HUES48 (cell line): ENCODE measurements around the gene OSGIN1.

Experiments used
- H3K27ac ChIP-seq: one replicate; pipeline ENCODE4 v1.7.0; 2013; ENCODE audit warnings: low read depth, low read length, inconsistent platforms
- H3K27me3 ChIP-seq: 2 replicates; pipeline ENCODE4 v1.6.1; 2013; ENCODE audit warnings: mild to moderate bottlenecking, low read length; ENCODE audit not compliant: control insufficient read depth, insufficient read depth
- H3K36me3 ChIP-seq: 2 replicates; pipeline ENCODE4 v1.6.1; 2013; ENCODE audit warnings: low read length; ENCODE audit not compliant: control insufficient read depth, insufficient read depth
- H3K4me1 ChIP-seq: 2 replicates; pipeline ENCODE4 v1.6.1; 2013; ENCODE audit warnings: mild to moderate bottlenecking, low read length; ENCODE audit not compliant: control insufficient read depth, insufficient read depth
- H3K4me3 ChIP-seq: 2 replicates; pipeline ENCODE4 v1.5.1; 2013; ENCODE audit warnings: mild to moderate bottlenecking, low read depth, low read length
- H3K9ac ChIP-seq: 2 replicates; pipeline ENCODE4 v1.6.1; 2013; ENCODE audit warnings: mild to moderate bottlenecking, low read depth, low read length, moderate library complexity
- H3K9me3 ChIP-seq: 2 replicates; pipeline ENCODE4 v1.6.1; 2013; ENCODE audit warnings: low read length; ENCODE audit not compliant: control insufficient read depth, insufficient read depth

OSGIN1 gene, protein sequence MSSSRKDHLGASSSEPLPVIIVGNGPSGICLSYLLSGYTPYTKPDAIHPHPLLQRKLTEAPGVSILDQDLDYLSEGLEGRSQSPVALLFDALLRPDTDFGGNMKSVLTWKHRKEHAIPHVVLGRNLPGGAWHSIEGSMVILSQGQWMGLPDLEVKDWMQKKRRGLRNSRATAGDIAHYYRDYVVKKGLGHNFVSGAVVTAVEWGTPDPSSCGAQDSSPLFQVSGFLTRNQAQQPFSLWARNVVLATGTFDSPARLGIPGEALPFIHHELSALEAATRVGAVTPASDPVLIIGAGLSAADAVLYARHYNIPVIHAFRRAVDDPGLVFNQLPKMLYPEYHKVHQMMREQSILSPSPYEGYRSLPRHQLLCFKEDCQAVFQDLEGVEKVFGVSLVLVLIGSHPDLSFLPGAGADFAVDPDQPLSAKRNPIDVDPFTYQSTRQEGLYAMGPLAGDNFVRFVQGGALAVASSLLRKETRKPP

DNA sequence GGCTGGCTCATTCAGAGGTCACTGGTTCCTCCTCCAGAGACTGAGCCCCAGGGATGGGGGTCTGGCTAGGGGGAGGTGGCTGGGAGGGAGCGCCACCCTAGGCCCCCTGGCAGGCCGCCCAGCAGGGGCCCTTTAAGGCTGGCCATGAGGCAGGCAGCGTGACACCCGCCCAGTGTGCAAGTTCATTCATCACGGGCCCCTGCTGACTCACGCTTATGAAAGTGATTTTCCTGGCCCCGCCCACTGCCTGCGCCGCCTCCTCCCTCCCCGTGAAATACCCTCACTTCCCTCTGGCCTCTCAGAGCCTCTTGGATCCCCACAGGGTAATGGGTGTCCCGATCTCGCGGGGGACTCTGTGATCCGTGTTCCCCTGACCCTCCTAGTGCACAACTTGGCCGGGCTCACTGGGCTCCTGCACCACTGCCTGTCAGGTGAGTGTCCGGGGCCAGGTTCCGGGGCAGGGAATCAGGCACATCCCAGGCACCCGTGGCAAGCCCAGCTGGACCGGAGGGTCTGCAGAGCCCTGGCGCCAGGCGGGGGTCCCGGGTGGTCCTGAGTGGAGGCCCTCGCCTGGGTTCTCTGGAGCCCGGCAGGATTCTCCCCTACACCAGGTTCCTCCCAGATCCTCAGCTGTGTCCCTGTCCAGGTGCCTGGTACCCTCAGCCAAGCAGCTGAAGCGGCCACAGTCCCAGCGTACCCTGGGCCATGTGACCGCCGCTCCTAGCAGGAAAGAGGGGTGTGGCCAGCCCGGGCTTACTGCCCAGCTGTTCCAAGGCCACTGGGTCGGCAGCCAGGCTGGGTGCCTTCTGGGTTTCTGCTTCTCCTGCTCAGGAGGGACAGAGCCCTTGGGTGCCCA lies at the start of gene OSGIN1:
Gene OSGIN1 (plus strand): TSS at position 301 of the 856 bp plus-strand sequence. CDS start 4,432 bp downstream, outside the sequence.
- H3K27me3 ChIP-seq, result no peaks in the 10 kb centered on the region
- H3K27ac ChIP-seq, result no peak within 1 kb of the TSS
- H3K36me3 ChIP-seq, result no peaks in the 10 kb centered on the region
- H3K4me3 ChIP-seq, result peak within 1 kb of the TSS; percentile 57
- no peaks in the 10 kb centered on the region for H3K9me3 ChIP-seq
- H3K4me1 ChIP-seq, result peaks cover 9% of the 10 kb centered on the region
- H3K9ac ChIP-seq, result no peak within 1 kb of the TSS

DNA sequence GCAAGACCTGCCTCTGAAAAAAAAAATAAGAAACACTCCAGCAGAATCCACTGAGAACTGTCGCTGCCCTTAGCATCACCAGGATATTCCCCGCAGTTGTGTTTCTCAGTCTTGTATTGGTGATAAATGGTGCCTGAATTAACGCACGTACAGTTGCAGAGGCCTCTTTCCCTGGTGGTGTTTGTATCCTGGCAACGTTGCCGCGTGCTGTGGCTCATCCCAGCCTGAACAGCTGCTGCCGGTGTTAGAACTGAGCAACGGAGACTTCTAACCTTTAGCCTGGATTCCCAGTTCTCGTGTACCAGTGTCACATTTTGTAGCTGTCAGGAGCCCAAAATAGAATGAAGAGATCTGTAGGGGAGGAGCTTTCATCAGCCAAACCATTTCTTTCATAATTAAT lies 49.3 kb upstream of the OSGIN1 start:
- Histone ChIP-seq H3K36me3 (peaks cover 13% of the 10 kb centered on the region; the same call in 1 of the 2 replicates), H3K4me1 (peaks cover 17% of the 10 kb centered on the region), H3K9ac (no peak overlapping the region), H3K4me3 (no peak overlapping the region), H3K9me3 (no peaks in the 10 kb centered on the region), H3K27ac (no peak overlapping the region), H3K27me3 (peaks cover 4% of the 10 kb centered on the region; the same call in 1 of the 2 replicates)

DNA sequence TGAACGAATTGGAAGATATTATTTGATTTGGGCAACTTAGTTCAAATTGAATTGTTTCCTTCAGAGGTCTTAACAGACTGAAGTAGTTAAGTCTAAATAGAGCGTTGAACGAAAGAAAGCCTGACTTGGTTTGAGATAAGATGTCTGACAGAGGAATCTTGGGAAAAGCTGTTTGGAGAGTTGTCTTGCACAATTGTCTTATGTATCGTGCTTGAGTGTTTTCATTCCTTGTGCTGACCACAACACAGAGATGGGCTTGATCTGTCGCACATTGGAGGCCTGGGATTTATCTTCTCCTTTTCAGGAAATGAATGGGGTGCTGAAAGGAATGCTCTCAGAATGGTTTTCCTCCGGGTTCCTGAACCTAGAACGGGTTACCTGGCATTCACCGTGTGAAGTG lies 46.4 kb upstream of the OSGIN1 start:
- no peak overlapping the region for H3K27ac ChIP-seq
- no peak overlapping the region for H3K9ac ChIP-seq
- peaks cover 10% of the 10 kb centered on the region for H3K4me1 ChIP-seq
- no peak overlapping the region for H3K4me3 ChIP-seq
- no peaks in the 10 kb centered on the region for H3K27me3 ChIP-seq
- H3K36me3 ChIP-seq, result peaks cover 29% of the 10 kb centered on the region
- no peaks in the 10 kb centered on the region for H3K9me3 ChIP-seq

DNA sequence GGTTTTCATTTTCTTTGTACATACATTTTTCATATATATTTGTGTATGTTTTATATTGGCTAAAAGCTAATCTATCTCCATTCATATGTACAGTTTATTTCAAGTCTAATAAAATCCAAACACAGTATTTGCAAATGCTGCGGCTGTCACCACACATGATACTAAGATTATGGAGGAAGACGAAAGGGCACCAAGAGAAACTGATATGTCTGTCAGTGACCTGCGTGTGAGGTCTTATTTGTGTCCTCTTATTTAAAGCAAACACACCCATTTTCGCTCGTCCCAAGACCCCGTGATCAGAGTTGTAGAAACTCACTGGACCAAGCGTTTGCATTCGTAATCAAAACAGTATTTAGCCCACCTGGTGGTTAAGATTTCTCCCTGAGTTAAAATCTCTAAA lies 45.9 kb upstream of the OSGIN1 start:
- Histone ChIP-seq H3K4me3 (no peak overlapping the region), H3K36me3 (peaks cover 34% of the 10 kb centered on the region)

DNA sequence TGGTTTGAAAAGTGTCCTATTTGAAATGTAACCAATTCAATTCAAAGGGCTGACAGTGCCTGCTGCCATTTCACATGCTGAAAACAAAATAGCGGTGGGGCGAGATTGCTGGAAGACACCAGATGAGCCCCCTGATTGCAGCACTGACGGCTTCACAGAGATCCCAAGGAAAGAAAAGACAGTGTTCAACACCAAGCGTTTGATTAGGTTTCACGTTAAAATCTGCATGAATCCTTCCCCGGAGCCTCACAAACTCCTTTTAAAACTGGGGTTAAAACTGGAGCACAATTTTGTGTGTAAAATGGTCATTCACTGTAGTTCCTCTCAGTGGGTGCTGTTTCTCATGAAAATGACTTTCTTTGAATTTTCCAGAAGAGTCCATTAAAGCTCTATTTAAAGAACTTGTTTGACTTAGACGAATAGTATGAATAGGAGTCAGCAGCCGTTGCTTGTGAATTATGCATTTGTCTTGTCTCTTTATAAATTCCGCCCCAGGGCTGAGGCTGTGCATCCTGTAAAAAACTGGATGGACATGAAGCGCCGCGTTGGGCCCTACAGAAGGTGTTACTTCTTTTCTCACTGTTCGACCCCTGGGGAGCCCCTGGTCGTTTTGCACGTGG lies 45.3 kb upstream of the OSGIN1 start:
- Histone ChIP-seq H3K27ac (no peak overlapping the region), H3K9ac (no peak overlapping the region), H3K4me1 (peaks cover 10% of the 10 kb centered on the region), H3K4me3 (no peak overlapping the region), H3K9me3 (no peaks in the 10 kb centered on the region), H3K36me3 (peaks cover 40% of the 10 kb centered on the region), H3K27me3 (no peaks in the 10 kb centered on the region)

More for the DNA sequence above, 45.9 kb upstream of the OSGIN1 start:
- no peak overlapping the region for H3K27ac ChIP-seq
- no peaks in the 10 kb centered on the region for H3K27me3 ChIP-seq
- peaks cover 10% of the 10 kb centered on the region for H3K4me1 ChIP-seq
- H3K9ac ChIP-seq, result no peak overlapping the region
- H3K9me3 ChIP-seq, result no peaks in the 10 kb centered on the region

DNA sequence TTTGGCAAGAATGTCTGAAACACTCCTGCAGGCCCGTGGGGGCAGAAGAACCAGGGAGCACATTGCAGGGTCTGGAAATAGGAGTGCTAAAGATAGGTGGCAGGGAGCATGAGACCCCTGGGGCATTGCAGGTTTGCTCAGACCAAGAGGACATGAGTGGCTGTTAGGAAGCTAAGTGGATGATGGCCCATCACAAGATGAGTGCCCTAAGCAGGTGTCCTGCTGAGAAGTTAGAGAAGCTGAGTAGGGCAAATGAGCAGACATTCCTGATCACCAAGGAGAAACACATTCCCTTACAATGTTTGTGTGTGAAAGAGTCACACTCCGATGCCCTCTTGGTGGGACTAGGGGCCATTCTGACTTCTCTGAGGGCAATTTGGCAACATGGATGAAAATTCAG lies 44.2 kb upstream of the OSGIN1 start:
- Histone ChIP-seq H3K9ac (no peak overlapping the region), H3K9me3 (no peaks in the 10 kb centered on the region), H3K4me1 (peaks cover 10% of the 10 kb centered on the region), H3K27me3 (no peaks in the 10 kb centered on the region), H3K4me3 (no peak overlapping the region), H3K36me3 (peaks cover 43% of the 10 kb centered on the region), H3K27ac (no peak overlapping the region)

DNA sequence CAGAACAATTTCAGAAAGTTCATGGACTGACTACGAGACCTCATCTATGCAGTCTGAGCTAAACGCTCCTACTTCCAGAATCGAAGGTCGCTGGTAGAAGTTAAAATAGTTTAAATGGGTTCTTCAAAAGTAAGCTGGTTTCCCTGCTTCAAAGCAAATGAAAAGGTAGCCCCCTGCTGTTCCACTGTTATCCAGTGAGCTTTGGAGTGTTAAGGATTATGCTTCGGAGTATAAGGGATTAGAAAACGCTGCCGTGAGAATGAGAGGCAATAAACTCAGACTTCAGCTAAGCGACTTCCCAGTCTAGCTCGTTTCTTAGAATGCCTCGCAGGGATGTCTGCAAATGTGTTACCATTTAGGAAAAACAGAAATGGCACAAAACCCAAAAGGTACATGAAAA lies 41.8 kb upstream of the OSGIN1 start:
- Histone ChIP-seq H3K27ac (no peak overlapping the region), H3K4me1 (peaks cover 10% of the 10 kb centered on the region), H3K4me3 (no peak overlapping the region), H3K27me3 (no peaks in the 10 kb centered on the region), H3K36me3 (peaks cover 62% of the 10 kb centered on the region), H3K9ac (no peak overlapping the region), H3K9me3 (no peaks in the 10 kb centered on the region)

DNA sequence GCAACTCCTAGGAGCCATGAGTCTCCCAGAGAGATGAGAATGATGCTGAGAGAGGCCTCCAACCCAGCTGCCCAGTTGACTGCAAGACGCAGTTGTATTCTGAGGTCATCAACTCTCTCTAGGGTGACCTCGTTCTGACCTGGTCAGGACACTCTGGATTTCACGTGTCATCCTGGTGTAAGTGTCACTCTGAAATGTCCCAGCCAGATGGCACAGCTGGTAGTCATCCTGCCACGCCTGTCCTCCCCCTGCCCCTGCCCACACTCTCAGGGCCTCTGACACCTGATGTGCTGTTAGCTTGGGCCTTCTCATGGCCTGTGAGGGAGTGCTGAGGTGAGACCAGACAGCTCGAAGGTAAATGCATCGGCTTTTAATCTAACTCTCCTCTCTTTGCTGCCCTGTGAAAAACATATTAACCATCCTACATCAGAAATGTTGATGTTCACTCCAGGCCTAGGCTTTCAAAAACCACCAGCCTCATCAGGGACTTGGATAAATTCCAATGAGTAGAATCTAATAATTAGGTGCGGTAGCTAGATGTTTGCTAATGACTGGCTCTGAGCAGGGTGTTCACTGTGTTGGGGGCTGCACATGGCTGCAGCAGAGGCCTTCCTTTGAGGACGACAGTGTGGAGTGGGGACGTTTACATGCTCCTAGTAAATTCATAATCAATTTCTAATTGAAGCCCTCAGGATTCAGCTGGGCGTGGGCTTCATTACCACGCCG lies 40.4 kb upstream of the OSGIN1 start:
- Histone ChIP-seq H3K4me3 (no peak overlapping the region), H3K9ac (no peak overlapping the region), H3K4me1 (peaks cover 4% of the 10 kb centered on the region; the same call in 1 of the 2 replicates), H3K27me3 (no peaks in the 10 kb centered on the region), H3K36me3 (peaks cover 61% of the 10 kb centered on the region), H3K27ac (no peak overlapping the region), H3K9me3 (no peaks in the 10 kb centered on the region)

DNA sequence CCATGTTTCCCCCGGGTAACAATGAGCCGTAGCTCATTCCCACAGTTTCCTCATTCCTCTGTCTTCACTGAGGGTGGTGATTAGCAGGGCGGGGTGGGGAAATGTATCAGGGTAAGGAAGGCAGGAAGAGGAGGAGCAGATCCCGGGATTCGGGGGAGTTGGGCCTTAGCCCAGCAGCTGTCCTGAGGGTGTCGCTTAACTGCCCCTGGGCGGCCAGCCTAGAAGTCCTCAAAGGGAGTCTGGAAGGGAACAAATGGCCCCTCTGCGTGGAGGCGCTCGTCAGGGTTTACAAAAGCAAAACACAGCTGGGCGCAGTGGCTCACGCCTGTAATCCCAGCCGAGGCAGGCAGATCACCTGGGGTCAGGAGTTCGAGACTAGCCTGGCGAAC lies 39.8 kb upstream of the OSGIN1 start:
- no peak overlapping the region for H3K9ac ChIP-seq
- no peak overlapping the region for H3K4me3 ChIP-seq
- H3K27me3 ChIP-seq, result no peaks in the 10 kb centered on the region
- peaks cover 64% of the 10 kb centered on the region for H3K36me3 ChIP-seq
- H3K4me1 ChIP-seq, result no peaks in the 10 kb centered on the region
- H3K9me3 ChIP-seq, result 0 out of 2 replicates have a peak, but pooled peaks cover 3% of the 10 kb centered on the region
- no peak overlapping the region for H3K27ac ChIP-seq

DNA sequence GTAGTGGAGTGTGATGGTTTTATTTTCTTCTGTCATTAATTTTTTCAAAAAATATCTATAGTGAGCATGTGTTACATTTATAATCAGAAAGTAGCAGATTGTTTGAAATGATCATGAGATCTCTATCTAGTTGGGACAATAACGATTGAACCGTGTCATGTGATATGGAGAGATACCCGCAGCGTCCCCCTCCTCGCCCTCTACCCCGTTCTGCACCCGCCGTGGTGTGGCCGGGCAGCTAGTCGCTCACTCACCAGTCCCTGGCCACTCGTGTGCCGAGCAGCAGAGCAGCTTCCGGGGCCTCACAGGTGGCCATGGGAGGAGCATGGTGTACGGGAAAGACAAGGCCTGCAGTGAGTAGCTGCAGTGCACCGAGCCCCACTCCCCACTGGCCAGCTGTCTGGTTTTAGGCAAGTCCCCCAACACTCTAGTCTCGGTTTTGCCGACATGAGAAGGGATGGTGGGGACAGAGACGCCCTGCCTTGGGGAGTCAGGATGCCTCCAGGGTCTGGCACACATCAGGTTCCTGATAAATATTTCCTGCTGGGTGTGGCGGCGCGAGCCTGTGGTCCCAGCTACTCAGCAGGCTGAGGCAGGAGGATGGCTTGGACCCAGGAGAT lies 38.8 kb upstream of the OSGIN1 start:
- Histone ChIP-seq H3K36me3 (peaks cover 65% of the 10 kb centered on the region), H3K27ac (no peak overlapping the region), H3K9ac (no peak overlapping the region), H3K4me1 (no peaks in the 10 kb centered on the region), H3K9me3 (peaks cover 3% of the 10 kb centered on the region; the same call in 1 of the 2 replicates), H3K4me3 (no peak overlapping the region), H3K27me3 (no peaks in the 10 kb centered on the region)
